C4-2B (cell line): Measurements from ENCODE around the gene TASP1.

ENCODE experiments used
- CTCF ChIP-seq: fragments of 450-650 bp; conservative IDR thresholded peaks from 2 replicates; pipeline ENCODE4 v1.5.1; 2017; ENCODE audit warnings: mild to moderate bottlenecking
- ZFX ChIP-seq: fragments of 450-650 bp; IDR thresholded peaks from 2 replicates; pipeline ENCODE4 v1.6.1; 2017

- TF ChIP-seq ZFX = no peak
- no peak for TF ChIP-seq CTCF
These were observed 45.1 kb upstream of the TASP1 start for GRCh38 chr20:13683833-13684232.
